WTC11 (cell line): ENCODE results near the gene VWC2.

Source experiments
- CTCF ChIP-seq: fragments of 200-600 bp; IDR thresholded peaks from 2 replicates; pipeline ENCODE4 v1.8.0; 2022; ENCODE audit warnings: antibody characterized with exemption
- FOXP1 ChIP-seq: sonication (generic); formaldehyde crosslinking; IDR thresholded peaks from 2 replicates; pipeline ENCODE4 v1.8.0; 2022; ENCODE audit warnings: missing genetic modification reagents, mild to moderate bottlenecking, moderate library complexity, borderline replicate concordance
- MXD4 ChIP-seq: fragments of 250-450 bp; sonication (Bioruptor Pico); IDR thresholded peaks from 2 replicates; pipeline ENCODE4 v1.8.0; 2021; ENCODE audit warnings: mild to moderate bottlenecking, moderate library complexity, borderline replicate concordance
- NR2C2 ChIP-seq: sonication (generic); formaldehyde crosslinking; IDR thresholded peaks from 2 replicates; pipeline ENCODE4 v1.8.0; 2022; ENCODE audit warnings: mild to moderate bottlenecking, missing genetic modification reagents
- PREB ChIP-seq: sonication (generic); formaldehyde crosslinking; IDR thresholded peaks from 2 replicates; pipeline ENCODE4 v1.8.1; 2022; ENCODE audit warnings: mild to moderate bottlenecking, missing genetic modification reagents, moderate library complexity, borderline replicate concordance

GRCh38 chr7:49783446-49783845 lies 10.0 kb downstream of the VWC2 start:
- no peak for TF ChIP-seq NR2C2 (CRISPR knock-in tag)
- TF ChIP-seq CTCF = no peak
- no peak for TF ChIP-seq MXD4
- TF ChIP-seq FOXP1 = no peak
- TF ChIP-seq PREB = no peak
